HG03342 (cell line): ENCODE measurements around the gene SULT1A3.
A peak's percentile ranks its signal among the peaks of the same experiment; 100 is the strongest.
"Not testable (repeated sequence)": the region's sequence is repeated elsewhere in the genome, so short reads cannot be mapped to it uniquely, and the experiment has no call there.

Source experiments
- ATAC-seq: cut with Tn5 transposase; IDR thresholded peaks from one replicate; pipeline ENCODE4 v1.9.1; 2021; ENCODE audit warnings: mild to moderate bottlenecking, moderate library complexity; ENCODE audit not compliant: unreplicated experiment

Gene SULT1A3

DNA sequence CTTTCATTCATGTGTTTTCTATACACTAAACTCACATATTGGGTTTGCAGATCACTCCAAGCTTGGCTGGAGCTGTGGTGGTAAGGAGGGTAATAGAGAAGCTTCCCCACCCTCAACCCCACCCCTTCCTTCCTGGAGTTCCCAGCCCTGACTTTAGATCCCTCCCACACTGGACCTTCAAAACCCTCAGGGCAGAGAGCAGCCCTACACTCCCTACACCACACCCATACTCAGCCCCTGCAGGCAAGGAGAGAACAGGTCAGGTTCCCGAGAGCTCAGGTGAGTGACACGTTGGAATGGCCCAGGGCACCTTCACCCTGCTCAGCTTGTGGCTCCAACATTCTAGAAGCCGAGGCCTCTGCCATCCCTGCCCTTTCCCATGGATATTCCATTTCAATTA is at the start of gene SULT1A3:
Gene SULT1A3, plus strand, starts transcription at position 207 of the 400 bp plus-strand sequence. CDS start 1,474 bp downstream, outside the sequence.
- not testable (repeated sequence) for ATAC-seq

DNA sequence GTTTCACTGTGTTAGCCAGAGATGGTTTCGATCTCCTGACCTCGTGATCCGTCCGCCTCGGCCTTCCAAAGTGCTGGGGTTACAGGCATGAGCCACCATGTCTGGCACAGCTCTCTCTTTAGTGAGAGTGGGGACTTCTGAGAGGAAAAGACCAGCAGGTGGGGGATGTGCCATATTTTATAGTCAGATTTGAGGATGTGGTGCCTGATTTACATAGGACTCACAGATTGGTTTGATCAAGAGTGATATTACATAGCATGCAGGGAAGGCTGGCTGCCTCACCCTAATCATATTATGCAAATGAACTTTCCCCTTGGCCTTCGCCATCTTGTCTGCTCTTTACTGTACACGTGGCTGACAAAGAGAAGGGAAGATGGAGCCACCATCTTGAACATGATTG is 48.0 kb upstream of the SULT1A3 start:
- no peak for ATAC-seq

DNA sequence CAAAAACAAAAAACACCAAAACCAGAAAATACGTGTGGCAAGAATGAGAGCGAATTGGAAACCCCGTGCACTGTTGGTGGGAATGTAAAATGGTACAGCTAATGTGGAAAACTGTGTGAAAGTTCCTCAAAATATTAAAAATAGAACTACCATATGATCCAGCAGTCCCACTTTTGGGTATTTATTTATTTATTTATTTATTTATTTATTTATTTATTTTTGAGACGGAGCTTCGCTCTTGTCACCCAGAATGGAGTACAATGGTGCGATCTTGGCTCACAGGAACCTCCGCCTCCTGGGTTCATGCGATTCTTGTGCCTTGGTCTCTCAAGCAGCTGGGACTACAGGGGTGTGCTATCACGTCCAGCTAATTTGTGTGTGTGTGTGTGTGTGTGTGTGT is 46.5 kb upstream of the SULT1A3 start:
- no peak for ATAC-seq

DNA sequence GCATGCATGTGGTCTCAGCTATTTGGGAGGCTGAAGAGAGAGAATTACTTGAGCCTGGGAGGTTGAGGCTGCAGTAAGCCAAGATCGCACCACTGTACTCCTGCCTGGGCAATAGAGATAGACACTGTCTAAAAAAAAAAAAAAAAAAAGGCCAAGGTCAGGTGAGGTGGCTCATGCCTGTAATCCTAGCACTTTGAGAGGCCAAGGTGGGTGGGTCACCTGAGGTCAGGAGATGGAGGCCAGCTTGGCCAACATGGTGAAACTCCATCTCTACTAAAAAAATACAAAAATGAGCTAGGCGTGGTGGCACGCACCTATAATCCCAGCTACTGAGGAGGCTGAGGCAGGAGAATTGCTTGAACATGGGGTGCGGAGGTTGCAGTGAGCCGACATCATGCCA is 43.9 kb upstream of the SULT1A3 start:
- ATAC-seq: no peak

DNA sequence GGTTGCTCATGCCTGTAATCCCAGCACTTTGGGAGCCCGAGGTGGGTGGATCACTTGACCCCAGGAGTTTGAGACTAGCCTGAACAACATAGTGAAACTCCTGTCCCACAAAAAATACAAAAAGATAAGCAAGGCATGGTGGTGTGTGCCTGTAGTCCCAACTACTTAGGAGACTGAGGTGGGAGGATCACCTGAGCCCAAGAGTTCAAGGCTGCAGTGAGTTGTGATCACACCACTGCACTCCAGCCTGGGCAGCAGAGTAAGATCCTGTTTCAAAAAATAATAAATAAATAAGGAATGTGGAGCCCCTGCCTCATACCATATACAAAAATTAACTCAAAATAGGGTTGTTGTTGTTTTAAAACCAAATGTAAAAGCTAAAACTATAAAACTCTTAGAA is 41.8 kb upstream of the SULT1A3 start:
- no peak for ATAC-seq

DNA sequence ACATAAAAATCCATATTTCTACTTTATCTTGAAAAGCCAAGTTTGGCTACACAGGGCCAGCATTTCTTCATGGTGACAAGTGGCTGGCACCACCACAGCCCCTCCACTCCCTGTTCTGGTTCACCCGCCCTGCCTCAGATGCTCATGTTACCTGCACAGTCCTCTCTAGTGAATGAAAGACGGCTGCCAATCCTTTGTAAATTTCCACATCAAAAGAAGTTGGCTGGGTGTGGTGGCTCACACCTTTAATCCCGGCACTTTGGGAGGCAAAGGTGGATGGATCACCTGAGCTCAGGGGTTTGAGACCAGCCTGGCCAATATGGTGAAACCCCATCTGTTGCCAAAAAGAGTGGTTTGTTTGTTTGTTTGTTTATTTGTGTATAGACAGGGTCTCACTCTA is 35.5 kb upstream of the SULT1A3 start:
- no peak for ATAC-seq

DNA sequence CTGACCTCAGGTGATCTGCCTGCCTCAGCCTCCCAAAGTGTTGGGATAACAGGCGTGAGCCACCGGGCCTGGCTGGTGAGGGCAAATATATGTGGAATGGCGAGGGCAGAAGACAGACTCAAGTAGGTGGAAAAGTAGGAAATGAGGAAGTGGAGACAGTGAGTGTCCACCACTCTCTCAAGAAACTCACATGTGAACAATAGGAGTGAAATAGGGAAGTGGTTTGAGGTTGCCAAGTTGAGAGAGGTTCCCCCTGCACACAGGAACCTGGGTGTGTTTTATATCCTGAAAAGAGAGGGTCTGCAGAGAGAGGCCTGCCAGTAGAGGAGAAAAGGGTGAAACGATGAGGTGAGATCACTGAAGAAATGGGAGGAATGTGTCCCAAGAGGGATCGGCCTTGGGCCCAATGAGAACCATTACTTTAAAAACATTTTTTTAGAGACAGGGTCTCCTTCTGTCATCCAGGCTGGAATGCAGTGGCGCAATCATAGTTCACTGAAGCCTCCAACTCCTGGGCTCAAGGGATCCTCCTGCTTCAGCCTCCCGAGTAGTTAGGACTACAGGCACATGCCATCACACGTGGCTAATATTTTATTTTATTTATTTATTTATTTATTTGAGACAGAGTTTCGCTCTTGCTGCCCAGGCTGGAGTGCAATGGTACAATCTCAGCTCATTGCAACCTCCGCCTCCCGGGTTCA is 32.7 kb upstream of the SULT1A3 start:
- peak; percentile 72 for ATAC-seq

DNA sequence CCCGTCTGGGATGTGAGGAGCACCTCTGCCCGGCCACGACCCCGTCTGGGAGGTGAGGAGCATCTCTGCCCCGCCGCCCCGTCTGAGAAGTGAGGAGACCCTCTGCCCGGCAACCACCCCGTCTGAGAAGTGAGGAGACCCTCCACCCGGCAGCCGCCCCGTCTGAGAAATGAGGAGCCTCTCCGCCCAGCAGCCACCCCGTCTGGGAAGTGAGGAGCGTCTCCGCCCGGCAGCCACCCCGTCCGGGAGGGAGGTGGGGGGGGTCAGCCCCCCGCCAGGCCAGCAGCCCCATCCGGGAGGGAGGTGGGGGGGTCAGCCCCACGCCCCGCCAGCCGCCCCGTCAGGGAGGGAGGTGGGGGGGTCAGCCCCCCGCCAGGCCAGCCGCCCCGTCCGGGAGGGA is 30.3 kb upstream of the SULT1A3 start:
- ATAC-seq: not testable (repeated sequence)

DNA sequence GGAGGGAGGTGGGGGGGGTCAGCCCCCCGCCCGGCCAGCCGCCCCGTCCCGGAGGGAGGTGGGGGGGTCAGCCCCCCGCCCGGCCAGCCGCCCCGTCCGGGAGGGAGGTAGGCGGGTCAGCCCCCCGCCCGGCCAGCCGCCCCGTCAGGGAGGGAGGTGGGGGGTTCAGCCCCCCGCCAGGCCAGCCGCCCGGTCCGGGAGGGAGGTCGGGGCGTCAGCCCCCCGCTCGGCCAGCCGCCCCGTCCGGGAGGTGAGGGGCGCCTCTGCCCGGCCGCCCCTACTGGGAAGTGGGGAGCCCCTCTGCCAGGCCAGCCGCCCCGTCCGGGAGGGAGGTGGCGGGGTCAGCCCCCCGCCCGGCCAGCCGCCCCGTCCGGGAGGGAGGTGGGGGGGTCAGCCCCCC is 29.6 kb upstream of the SULT1A3 start:
- ATAC-seq: not testable (repeated sequence)

DNA sequence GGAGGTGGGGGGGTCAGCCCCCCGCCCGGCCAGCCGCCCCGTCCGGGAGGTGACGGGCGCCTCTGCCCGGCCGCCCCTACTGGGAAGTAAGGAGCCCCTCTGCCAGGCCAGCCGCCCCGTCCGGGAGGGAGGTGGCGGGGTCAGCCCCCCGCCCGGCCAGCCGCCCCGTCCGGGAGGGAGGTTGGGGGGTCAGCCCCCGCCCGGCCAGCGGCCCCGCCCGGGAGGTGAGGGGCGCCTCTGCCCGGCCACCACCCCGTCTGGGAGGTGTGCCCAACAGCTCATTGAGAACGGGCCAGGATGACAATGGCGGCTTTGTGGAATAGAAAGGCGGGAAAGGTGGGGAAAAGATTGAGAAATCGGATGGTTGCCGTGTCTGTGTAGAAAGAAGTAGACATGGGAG is 28.9 kb upstream of the SULT1A3 start:
- not testable (repeated sequence) for ATAC-seq

DNA sequence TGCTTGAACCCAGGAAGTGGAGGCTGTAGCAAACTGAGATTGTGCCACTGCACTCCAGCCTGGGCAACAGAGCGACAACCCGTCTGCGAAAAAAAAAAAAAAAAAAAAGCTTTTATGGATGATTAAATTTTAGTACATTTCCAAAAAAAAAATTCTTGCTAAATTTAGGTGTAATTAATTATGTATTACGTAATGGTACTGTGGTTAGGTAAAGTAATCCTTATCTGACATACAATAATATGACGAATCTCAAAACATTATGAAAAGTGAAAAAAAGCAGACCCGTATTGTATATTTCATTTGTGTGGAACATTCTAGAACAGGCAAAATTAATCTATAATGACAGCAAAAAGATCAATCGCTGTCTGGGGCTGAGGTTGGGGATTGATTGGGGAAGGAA is 26.0 kb upstream of the SULT1A3 start:
- ATAC-seq: no peak

DNA sequence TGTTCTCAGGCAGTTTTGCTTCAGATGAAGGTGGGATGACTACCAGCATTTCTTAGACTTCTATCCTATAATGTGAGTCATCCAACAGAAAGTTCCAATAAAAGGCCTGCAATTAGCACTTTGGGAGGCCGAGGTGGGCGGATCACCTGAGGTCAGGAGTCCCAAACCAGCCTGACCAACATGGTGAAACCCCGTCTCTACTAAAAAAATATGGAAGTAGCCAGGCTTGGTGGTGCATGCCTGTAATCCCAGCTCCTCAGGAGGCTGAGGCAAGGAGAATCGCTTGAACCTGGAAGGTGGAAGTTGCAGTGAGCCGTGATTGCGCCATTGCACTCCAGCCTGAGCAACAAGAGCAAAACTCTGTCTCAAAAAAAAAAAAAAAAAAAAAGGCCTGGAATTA is 22.2 kb upstream of the SULT1A3 start:
- not testable (repeated sequence) for ATAC-seq

DNA sequence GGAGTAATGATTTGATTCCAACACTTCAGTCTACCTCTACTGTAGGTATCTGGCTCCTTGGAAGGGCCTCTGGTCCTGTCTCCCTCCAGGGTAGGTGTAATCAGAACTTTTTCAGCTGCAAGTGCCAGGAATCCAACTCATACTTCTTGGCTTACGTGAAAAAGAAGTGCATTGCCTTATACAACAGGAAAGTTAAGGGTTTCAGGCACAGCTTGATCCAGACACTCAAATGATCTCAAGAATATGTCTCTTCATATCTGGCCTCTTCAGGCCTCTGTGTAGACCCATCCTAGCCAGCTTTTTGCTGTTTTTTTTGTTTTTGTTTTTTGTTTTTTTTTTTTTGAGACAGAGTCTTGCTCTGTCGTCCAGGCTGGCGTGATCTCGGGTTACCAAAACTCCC is 19.9 kb upstream of the SULT1A3 start:
- ATAC-seq: no peak

DNA sequence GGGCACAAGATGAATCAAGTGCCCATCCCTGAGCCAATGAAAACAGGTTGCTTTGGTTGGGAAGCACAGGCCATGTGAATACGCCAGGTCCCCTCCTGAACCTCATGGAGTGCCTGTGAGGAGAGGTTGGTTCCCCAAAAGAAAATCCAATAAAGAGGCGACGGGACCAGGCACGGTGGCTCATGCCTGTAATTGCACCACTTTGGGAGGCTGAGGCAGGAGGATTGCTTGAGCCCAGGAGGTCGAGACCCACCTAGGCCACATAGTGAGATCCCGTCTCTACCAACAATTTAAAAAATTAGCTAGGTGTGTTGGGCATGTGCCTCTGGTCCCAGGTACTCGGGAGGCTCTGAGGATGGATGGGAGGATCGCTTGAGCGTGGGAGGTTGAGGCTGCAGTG is 19.1 kb upstream of the SULT1A3 start:
- ATAC-seq: no peak

DNA sequence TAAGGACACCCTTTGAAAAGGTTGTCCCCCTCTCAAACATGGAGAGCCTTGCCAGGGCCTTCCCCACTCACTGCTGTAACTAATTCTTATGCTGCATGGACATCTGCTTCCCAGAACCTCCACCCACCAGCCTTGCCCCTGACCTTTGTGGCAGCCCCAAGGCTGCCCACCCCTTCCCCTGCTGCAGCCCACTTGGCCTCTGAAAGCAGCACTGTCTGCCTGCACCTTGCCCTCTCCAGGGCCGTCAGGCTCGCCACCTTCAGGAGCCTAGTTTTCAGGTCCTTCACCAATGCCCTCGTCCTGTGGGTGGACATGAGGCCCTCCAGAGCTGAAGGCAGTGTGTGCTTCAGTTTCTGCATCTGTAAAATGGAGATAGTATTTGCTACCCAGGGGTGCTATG is 18.3 kb upstream of the SULT1A3 start:
- ATAC-seq: no peak

DNA sequence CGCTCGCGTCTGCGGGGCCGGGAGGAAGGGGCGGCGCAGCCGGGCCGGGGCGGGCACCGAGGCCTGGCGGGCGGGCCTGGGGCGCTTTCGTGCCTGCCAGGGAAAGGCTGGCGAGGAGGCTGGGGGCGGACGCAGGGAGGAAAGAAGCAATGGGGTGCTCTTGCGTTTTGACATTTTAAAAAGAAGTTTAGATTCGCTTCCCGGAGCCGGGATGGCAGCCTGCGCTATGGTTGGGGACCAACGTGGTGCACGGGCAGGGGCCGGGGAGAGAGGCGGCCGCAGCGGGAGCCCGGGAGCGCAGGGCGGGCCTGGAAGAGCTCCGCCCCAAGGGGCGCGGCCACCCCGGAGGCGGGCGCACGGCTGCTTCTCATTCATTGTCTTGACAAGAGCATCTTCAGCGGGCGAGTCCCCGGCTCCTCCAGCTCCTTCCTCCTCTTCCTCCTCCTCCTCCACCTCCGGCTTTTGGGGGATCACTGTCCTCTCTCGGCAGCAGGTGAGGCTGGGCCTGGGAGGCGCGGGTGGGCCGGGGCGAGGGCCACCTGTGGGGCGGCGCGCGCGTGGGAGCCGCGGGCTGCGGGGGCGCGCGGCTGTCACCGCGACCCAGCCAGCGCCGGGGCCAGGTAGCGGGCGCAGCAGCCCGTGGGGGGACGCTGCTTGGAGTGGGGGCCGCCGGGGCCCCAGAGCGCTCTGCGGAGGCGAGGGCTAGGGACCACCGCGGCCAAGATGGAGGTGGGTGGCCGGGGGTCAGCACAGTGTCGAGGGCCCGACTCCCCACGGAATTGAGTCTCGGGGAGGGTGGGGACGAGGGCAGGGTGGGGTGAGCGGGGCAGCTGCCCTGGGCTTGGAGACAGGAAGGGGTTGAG is 15.6 kb upstream of the SULT1A3 start, which contains the start of gene CORO1A:
Gene CORO1A, plus strand, starts transcription at position 370 of the 863 bp plus-strand sequence. CDS start 1,608 bp downstream, outside the sequence.
- peak; percentile 46 for ATAC-seq

DNA sequence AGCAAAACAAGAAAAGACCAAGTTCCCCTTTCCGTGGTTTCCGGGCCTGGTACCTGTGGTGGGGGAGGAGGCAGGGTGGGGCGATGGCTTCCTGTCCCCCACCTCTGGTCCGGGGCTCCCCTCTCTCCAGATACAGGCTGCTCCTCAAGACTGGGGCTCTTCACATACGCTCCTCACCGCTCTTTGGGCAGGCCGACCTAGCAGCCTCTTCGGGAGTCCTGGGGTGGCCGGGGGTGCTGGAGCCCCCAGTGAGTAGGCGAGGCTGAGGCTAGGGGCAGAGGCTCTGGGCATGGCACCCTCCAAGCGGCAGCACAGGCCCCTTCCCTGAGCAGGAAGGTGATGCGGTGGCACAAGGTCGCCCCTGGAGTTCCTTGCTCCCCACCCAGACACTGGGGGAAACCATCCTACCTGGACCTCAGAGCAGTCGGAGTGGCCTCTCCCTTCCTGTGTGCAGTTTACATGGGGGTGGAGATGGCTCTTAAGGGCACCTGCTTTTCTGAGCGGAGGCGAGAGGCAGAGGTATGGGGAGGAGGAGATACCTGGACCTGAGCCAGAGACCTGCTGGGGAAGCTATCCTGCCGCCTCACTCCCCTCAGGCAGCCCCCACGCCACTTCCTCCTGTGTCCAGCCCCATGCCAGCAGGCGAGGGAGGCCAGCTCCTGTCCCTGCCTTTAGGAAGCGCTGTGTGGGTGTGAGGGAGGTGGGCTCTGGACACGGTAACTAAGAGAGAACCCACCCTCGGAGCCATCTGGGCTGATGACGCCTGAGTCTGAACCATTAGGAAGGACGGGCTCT is 14.8 kb upstream of the SULT1A3 start:
- ATAC-seq: peak; percentile 34

DNA sequence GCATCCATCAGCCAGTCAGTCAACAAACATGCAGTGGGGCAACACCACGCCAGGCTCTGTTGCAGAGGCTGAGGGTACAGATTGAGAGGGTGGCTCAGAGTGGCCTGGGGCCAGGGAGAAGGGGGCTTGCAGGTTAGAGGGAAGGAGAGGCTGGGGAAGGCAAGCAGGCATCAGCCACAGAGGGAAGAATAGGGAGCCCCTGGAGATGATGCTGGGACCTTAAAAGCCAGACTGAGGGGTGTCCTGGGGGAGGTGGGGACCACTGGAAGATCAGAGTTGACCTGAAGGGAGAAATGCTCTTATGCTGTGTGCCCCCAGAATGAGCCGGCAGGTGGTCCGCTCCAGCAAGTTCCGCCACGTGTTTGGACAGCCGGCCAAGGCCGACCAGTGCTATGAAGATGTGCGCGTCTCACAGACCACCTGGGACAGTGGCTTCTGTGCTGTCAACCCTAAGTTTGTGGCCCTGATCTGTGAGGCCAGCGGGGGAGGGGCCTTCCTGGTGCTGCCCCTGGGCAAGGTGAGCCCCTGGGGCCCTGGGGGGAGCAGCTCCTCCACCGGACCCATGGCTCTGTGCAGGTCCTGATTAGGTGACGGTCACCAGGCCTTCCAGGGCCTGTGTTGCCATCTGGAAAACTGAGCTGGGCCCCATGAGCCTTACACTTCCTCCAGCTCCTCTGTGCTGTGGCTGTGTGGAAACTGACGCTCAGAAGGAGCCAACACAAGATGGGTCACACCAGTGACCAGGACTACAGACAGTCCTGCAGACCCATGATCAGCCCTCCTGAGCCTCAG is 14.0 kb upstream of the SULT1A3 start:
- ATAC-seq: peak; percentile 3

DNA sequence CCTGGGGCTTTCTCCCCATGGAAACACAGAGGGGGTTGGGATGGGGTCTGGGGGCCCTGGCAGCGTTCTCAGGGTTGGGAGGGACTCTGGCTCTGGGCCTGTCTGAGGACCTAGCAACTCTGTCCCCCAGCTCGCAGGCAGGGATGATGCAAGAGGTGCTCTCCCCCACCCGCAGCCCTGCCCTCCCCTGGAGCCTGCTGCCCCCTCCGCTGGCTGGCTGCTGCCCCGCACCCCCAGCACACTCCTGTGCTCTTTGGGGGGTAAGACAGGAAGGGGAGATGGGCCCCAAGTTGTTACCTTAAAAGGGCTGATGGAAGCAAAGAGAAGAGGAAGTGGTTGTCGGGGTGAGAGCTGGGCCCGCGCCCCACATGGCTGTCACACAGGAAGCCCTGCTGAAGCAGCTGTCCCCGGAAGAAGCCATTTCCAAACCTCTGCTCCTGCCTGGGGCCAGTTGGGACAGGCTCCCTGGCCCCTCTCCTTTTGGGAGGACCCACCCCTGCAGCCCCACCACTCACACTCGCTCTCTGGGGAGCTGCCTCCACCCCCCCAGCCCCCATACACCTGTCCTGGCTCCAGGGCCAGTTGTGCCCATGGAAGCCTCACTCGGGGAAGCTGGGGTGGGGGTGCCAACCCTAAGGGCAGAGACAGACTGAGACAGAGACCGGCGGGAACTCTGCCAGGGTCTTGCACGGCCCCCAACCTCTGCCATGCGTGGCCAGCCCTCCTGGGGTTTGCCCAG is 13.2 kb upstream of the SULT1A3 start:
- ATAC-seq: peak; percentile 40

DNA sequence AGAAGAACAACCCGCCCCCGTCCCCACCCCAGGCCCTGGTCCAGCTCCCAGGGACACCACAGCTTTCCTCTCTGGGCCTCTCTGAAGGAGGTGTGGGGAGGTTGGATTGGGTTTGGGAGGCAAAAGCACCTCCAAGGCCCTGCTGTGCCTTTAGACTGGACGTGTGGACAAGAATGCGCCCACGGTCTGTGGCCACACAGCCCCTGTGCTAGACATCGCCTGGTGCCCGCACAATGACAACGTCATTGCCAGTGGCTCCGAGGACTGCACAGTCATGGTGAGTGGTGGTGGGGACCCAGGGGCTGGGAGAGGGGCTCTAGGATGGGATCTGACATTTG is 12.6 kb upstream of the SULT1A3 start:
- no peak for ATAC-seq
